HG03439 (cell line): ENCODE results near the gene NEXN.
A peak's percentile ranks its signal among the peaks of the same experiment; 100 is the strongest.
"Not testable (repeated sequence)": the region's sequence is repeated elsewhere in the genome, so short reads cannot be mapped to it uniquely, and the experiment has no call there.

Experiments
- ATAC-seq: cut with Tn5 transposase; IDR thresholded peaks from one replicate; pipeline ENCODE4 v1.9.1; 2021; ENCODE audit warnings: mild to moderate bottlenecking, moderate library complexity; ENCODE audit not compliant: unreplicated experiment

NEXN gene

GRCh38 chr1:77905603-77906002 lies 17.2 kb downstream of the NEXN start:
- ATAC-seq, result no peak

DNA sequence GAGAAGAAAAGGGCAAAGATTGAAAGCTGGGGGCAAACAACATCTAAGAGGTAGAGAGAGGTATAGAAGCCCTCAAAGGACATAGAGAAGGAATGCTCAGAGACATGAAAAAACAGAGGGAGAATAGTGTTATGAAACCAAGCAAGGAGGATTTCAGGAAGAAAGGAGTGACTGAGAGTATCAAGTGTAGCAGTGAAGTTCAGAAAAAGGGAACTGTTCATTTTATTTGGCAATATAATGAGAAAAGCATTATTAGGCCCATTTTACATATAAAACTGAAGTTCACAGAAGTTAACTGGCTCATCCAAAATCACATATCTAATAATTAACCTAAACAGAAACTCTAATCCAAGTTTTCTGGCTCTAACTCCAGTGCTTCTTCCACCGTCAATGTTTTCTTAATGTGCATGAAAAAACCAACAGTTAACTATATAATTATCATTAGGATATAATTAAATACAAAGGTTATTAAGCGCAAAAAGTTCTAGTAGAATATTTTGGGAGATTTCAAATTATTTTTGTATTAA lies 17.7 kb downstream of the NEXN start:
- no peak for ATAC-seq

- ATAC-seq, result no peak
Observed at GRCh38 chr1:77906624-77907023, 18.2 kb downstream of the NEXN start.

GRCh38 chr1:77910116-77910515 lies 21.7 kb downstream of the NEXN start:
- no peak for ATAC-seq

DNA sequence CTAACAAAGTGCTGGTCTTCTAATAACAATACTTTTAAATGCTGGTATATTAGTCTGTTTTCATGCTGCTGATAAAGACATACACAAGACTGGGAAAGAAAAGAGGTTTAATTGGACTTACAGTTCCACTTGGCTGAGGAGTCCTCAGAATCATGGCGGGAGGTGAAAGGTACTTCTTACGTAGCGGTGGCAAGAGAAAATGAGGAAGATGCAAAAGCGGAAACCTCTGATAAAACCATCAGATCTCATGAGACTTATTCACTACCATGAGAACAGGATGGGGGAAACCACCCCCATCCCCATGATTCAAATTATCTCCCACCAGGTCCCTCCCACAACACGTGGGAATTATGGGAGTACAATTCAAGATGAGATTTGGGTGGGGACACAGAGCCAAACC lies 30.5 kb downstream of the NEXN start:
- ATAC-seq, result not testable (repeated sequence)

- no peak for ATAC-seq
Observed at GRCh38 chr1:77925518-77925917, 37.1 kb downstream of the NEXN start.

- no peak for ATAC-seq
Observed at GRCh38 chr1:77925956-77926355, 37.5 kb downstream of the NEXN start.

- ATAC-seq, result no peak
Observed at GRCh38 chr1:77926561-77927357, 38.3 kb downstream of the NEXN start.

GRCh38 chr1:77927414-77927813 lies 39.0 kb downstream of the NEXN start:
- no peak for ATAC-seq

DNA sequence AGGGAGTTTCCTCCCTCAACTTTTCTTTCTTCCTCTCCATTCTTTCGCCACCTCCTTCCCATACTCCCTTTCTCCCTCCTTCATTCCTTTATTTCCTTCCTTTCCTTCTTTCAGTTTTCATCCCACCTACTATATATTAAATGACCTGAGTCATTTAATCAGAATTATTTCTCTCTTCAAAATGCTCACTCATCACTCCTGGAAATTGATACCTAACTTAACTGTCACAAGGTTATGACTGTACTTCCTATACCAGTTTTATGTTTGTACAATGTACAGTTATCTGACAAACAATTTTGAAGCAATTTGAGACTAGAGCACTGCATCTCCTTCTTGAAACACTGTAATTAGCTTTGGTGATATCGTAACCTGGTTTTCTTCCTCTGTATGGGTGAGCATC lies 41.4 kb downstream of the NEXN start:
- ATAC-seq, result no peak

DNA sequence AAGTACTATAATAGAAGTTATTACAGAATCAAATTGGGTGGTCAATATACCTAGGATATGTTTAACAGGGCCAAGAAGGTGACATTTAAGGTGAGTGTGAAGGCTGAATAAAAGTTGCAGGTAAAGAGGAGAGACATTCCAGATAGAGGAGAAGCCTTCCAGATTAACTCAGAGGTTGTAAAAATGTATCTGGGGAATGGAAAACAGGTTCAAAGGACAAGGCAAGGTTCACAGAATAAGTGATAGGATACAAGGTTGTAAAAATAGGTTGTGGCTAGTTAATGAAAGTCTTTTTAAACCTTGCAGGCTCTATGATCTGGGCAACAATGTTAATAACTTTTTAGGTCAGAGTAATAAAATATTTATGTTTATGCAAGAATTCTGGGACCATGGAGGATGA lies 50.2 kb downstream of the NEXN start:
- ATAC-seq, result no peak

DNA sequence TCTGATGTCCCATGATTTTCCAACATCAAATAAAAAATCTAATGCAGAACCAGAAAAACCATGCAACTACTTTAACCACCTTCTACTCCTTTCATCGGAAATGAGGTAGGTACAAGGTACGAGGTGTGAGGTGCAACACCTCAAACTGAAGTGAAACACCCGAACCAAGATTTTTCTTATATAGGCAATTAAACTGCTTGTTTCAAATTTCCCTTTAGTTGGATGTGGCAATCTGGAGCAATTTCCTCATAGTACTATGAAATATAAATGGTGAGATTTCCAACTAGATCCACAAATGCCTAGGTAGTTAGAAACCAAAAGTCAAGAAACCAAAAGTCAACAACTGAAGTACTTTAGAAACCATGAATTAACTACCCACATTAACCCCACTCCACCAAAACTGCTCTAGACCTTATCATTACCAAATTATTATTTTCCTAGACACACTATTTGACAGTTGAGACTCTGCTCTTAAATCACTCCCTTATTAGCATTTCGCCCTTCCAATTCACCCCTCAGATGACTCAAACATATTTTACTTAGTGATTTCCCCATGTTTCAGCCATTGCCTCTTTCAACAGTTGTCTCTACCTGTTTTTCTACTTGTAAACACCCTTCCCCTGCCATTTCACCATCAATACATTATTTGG lies 52.6 kb downstream of the NEXN start:
- ATAC-seq, result no peak

DNA sequence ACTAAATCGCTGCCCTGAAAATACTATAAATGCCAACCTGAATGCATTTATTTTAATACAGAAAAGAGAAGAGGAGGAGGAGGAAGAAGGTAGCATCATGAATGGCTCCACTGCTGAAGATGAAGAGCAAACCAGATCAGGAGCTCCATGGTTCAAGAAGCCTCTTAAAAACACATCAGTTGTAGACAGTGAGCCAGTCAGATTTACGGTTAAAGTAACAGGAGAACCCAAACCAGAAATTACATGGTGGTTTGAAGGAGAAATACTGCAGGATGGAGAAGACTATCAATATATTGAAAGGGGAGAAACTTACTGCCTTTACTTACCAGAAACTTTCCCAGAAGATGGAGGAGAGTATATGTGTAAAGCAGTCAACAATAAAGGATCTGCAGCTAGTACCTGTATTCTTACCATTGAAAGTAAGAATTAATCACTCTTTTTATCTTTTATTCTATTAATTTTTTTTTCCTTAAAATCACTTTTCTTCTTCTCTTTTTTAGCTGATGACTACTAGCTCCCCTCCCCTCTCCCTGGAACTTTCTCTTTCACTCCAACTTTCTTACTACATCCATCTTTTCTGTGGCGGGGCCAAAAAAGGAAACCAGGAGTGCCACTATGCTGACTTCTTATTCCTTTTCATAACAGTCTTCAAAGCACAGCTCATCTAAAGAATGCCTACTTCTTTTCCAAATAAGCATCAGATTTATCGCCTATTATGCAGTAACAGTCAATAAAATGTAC lies 54.1 kb downstream of the NEXN start:
- no peak for ATAC-seq

DNA sequence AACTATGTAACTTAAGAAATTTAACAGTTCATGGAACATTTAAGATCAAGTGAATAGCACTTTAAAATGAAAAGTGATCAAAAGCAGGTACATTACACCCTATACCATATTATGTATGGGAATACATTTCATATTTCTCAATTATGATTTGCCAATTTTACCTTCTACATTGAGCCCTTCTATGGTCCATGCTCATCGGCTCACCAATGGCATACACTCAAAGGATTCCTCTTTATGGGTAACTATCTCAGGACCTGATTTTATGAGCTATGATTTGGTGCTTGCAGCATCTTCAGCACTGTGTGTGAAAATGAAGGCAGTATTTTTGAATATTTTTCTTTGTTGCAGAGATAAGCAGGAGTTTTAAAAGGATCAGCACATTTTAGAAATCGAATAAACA lies 56.9 kb downstream of the NEXN start:
- no peak for ATAC-seq

GRCh38 chr1:77948841-77949424 lies 60.5 kb downstream of the NEXN start:
- ATAC-seq, result no peak

GRCh38 chr1:77950873-77951272 lies 62.4 kb downstream of the NEXN start:
- ATAC-seq, result peak; percentile 49

DNA sequence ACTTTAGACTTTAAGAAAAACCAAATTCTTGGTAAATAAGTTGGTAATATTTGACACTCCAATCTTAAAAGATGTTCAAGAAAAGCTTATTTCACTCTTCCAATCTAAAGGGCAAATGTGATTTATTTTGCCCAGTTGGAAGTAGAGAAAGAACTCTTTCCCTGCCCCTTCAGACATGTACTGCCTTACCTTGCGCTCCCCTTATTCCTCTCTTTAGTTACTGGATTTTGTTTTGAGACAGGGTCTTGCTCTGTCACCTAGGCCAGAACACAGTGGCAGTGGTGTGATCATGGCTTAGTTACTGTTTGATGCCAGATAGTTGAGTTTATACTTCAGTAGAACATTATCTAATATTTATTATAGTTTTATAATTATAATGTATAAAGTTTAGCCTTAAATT lies 62.9 kb downstream of the NEXN start:
- no peak for ATAC-seq

- no peak for ATAC-seq
Observed at GRCh38 chr1:77953907-77954306, 65.5 kb downstream of the NEXN start.

DNA sequence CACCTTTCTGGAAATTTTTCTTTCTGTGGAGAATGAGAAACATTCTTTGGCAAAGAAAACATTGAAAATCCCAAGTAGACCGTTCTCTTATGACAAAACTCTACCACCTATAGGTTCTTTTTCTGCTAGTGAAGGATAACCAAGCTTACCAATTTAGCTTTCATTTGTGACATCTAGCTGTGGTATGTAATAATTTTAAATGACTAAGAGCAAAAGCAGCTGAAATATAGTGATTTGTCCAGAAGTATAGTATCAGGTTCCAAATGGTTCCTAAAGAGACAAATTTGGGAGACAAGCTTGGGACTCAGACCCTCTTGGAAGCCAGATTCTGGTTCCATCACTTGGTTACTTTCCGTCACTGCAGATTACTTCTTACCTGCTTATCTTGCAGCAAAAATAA lies 66.1 kb downstream of the NEXN start:
- no peak for ATAC-seq

DNA sequence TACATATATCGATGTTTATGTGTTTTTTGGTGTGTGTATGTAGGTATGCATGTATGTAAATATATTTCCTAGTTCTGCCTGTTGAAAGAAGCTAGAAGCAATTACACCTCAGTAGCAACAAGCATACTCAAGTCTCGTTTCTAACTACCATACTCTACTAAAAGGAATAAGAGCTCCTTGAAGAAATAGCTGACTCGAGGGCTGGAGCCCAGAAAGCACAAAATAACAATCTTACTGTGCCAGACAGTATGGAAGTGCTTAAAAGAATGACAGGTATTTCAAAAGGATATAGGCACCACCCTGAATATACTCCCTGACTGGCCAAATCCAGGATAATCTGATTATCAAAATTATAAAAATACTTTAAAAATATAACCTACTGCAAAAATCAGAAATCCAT lies 67.3 kb downstream of the NEXN start:
- ATAC-seq, result no peak

DNA sequence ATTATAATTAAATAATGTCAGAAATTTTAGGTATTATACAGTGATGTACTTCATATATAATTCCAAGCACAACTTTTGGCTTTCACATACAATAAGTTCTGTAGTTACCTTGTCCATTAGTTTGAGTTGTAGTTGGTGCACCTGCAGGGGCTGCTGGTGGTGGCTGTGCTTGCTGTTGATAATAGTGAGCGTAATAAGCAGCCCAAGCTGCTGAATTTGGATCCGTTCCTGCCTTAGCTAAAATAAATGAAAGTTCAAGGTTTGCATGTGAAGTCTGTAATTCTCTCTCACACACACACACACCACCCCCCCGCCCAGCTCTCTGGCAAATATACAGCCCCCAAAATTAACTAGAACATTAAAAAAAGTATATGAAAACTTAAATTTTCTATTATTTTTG lies 68.0 kb downstream of the NEXN start:
- ATAC-seq, result no peak
